Glutamatergic neuron (in vitro differentiated cells): ENCODE measurements around the gene APBB2. TPM values are rescaled to one million over a fixed set of nuclear protein-coding genes. Genes with fewer than 3 reads are reported as not detected.
"Not testable (repeated sequence)": the region's sequence is repeated elsewhere in the genome, so short reads cannot be mapped to it uniquely, and the experiment has no call there.

Source experiments
- DNase-seq: peaks from one replicate; pipeline ENCODE4 v3.0.0; 2022
- H3K27ac Mint-ChIP-seq: one replicate; pipeline ENCODE4 v1.8.0; 2020; ENCODE audit warnings: mild to moderate bottlenecking, mixed read lengths, inconsistent platforms; ENCODE audit not compliant: unreplicated experiment
- H3K27me3 Mint-ChIP-seq: one replicate; pipeline ENCODE4 v1.8.0; 2020; ENCODE audit warnings: mild to moderate bottlenecking, moderate library complexity, mixed read lengths, inconsistent platforms; ENCODE audit not compliant: unreplicated experiment
- H3K36me3 Mint-ChIP-seq: one replicate; pipeline ENCODE4 v1.8.0; 2020; ENCODE audit warnings: mild to moderate bottlenecking, mixed read lengths, inconsistent platforms; ENCODE audit not compliant: unreplicated experiment
- H3K4me1 Mint-ChIP-seq: one replicate; pipeline ENCODE4 v1.8.0; 2020; ENCODE audit warnings: mild to moderate bottlenecking, low read depth, mixed read lengths, inconsistent platforms; ENCODE audit not compliant: unreplicated experiment
- H3K4me3 Mint-ChIP-seq: one replicate; pipeline ENCODE4 v1.8.0; 2020; ENCODE audit warnings: mild to moderate bottlenecking, mixed read lengths, inconsistent platforms; ENCODE audit not compliant: unreplicated experiment
- H3K9me3 Mint-ChIP-seq: one replicate; pipeline ENCODE4 v1.8.0; 2020; ENCODE audit warnings: mild to moderate bottlenecking, moderate library complexity, mixed read lengths, inconsistent platforms; ENCODE audit not compliant: unreplicated experiment
- CTCF ChIP-seq: fragments of 200-600 bp; sonication (generic); IDR thresholded peaks from one replicate; pipeline ENCODE4 v1.5.0; 2021; ENCODE audit not compliant: partially characterized antibody, unreplicated experiment
- total RNA-seq: library from RNA; stranded (reverse); fragmentation: NEBNext Ultra II Directional; extraction: Animal tissue kit (Norgen Biotek cat#: 25700); gene quantifications from one replicate; pipeline ENCODE4 v1.2.1, GENCODE V29; 2021; ENCODE audit not compliant: unreplicated experiment

APBB2 gene
- total RNA-seq, 1 donor from 2014 or later, result 117 TPM

- TF ChIP-seq CTCF, result no peak
- Mint-ChIP-seq H3K27me3 (peaks cover 3% of the 10 kb centered on the region), H3K9me3 (peaks cover 7% of the 10 kb centered on the region), H3K4me3 (no peak overlapping the region), H3K27ac (no peak overlapping the region), H3K4me1 (peaks cover 3% of the 10 kb centered on the region), H3K36me3 (no peaks in the 10 kb centered on the region)
- DNase-seq, result no peak
Measured at GRCh38 chr4:40910706-40911105, 303.6 kb downstream of the APBB2 start.

GRCh38 chr4:40909363-40909876 lies 304.9 kb downstream of the APBB2 start:
- Mint-ChIP-seq H3K27ac (no peak overlapping the region), H3K4me1 (peaks cover 3% of the 10 kb centered on the region), H3K4me3 (no peak overlapping the region), H3K9me3 (peaks cover 5% of the 10 kb centered on the region), H3K27me3 (peaks cover 3% of the 10 kb centered on the region), H3K36me3 (no peaks in the 10 kb centered on the region)
- DNase-seq, result no peak
- TF ChIP-seq CTCF, result no peak

- Mint-ChIP-seq H3K36me3 (no peaks in the 10 kb centered on the region), H3K27me3 (peaks cover 3% of the 10 kb centered on the region)
Measured at GRCh38 chr4:40908702-40909362, 305.5 kb downstream of the APBB2 start.

GRCh38 chr4:40908297-40908696 lies 306.0 kb downstream of the APBB2 start:
- H3K27ac Mint-ChIP-seq, result no peak overlapping the region
- no peaks in the 10 kb centered on the region for H3K36me3 Mint-ChIP-seq
- H3K9me3 Mint-ChIP-seq, result peaks cover 5% of the 10 kb centered on the region
- peaks cover 3% of the 10 kb centered on the region for H3K27me3 Mint-ChIP-seq
- H3K4me1 Mint-ChIP-seq, result peaks cover 3% of the 10 kb centered on the region
- no peak for DNase-seq
- TF ChIP-seq CTCF, result no peak
- H3K4me3 Mint-ChIP-seq, result no peak overlapping the region

More at GRCh38 chr4:40908702-40909362, 305.5 kb downstream of the APBB2 start:
- Mint-ChIP-seq H3K9me3 (peaks cover 5% of the 10 kb centered on the region), H3K4me3 (no peak overlapping the region), H3K4me1 (peaks cover 3% of the 10 kb centered on the region), H3K27ac (no peak overlapping the region)
- DNase-seq, result peak; percentile 80
- peak; percentile 98 for TF ChIP-seq CTCF

- no peak for DNase-seq
- Mint-ChIP-seq H3K27ac (no peak overlapping the region), H3K9me3 (peaks cover 4% of the 10 kb centered on the region)
Measured at GRCh38 chr4:40905414-40905813, 308.9 kb downstream of the APBB2 start.

GRCh38 chr4:40900531-40900930 lies 313.8 kb downstream of the APBB2 start:
- not testable (repeated sequence) for DNase-seq, H3K4me1 Mint-ChIP-seq, H3K9me3 Mint-ChIP-seq, H3K36me3 Mint-ChIP-seq, H3K4me3 Mint-ChIP-seq, H3K27ac Mint-ChIP-seq, H3K27me3 Mint-ChIP-seq

More at GRCh38 chr4:40905414-40905813, 308.9 kb downstream of the APBB2 start:
- Mint-ChIP-seq H3K4me1 (peaks cover 3% of the 10 kb centered on the region), H3K36me3 (no peaks in the 10 kb centered on the region), H3K4me3 (no peak overlapping the region), H3K27me3 (peaks cover 3% of the 10 kb centered on the region)
- TF ChIP-seq CTCF, result no peak
